ENCODE results near the gene TENM3.

The TENM3 gene

DNA sequence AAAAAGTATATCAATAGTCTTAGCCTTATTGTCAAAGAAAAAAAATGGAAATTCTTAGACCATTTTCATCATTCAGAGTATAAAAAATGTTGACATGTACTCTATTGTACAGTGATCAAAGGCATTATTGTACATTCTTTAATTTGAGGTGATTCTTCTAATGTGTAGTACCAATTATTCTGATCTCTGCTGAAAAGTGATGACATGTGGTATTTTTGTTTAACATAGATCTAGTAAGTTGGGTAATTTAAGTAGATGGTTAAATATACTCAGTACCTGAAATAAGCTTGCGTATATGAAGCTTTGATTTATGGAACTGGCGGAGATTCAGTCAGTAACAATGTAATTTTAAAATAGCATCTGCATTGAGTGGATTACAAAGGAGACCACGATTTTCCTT lies 5.1 kb downstream of the TENM3 start:
- ChIA-PET CTCF (interaction anchor here (0.6 kb wide), 1 partner anchor 196 kb away, joined by 3 read pairs; no protein-coding TSS in a partner anchor), POLR2A (ENCODE audit: low non-redundant PET) (no interaction called here)
- TF ChIP-seq, protein P1, sequence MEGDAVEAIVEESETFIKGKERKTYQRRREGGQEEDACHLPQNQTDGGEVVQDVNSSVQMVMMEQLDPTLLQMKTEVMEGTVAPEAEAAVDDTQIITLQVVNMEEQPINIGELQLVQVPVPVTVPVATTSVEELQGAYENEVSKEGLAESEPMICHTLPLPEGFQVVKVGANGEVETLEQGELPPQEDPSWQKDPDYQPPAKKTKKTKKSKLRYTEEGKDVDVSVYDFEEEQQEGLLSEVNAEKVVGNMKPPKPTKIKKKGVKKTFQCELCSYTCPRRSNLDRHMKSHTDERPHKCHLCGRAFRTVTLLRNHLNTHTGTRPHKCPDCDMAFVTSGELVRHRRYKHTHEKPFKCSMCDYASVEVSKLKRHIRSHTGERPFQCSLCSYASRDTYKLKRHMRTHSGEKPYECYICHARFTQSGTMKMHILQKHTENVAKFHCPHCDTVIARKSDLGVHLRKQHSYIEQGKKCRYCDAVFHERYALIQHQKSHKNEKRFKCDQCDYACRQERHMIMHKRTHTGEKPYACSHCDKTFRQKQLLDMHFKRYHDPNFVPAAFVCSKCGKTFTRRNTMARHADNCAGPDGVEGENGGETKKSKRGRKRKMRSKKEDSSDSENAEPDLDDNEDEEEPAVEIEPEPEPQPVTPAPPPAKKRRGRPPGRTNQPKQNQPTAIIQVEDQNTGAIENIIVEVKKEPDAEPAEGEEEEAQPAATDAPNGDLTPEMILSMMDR (conservative IDR thresholded peaks at IDR 0.05; ENCODE audit: low read depth), result no peak
- no peak overlapping the region for H3K27ac ChIP-seq
- no peak for DNase-seq (ENCODE audit: low spot score)

DNA sequence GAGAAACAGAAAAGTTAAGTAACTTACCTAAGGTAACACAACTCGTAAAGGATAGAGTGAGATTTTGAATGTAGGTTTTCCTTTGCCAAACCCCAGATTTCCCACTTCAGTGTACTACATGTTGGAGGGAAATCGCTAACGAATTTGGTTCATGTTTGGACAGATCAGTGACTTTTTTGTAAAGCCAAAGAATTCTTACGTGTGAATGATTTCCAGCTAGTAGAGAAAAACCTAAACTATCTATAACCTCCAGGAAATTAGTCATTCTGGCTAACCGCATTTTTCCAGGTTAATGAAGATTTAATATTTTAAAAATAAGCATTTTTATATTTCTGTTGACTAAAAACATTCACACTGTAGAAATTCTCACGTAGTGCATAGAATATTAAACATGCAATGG lies 7.2 kb downstream of the TENM3 start:
- peak; percentile 21 for DNase-seq (ENCODE audit: low spot score)
- TF ChIP-seq, protein P1 (conservative IDR thresholded peaks at IDR 0.05; ENCODE audit: low read depth), result no peak
- H3K27ac ChIP-seq, result peak overlapping the region; percentile 90
- ChIA-PET CTCF (no interaction called here), POLR2A (ENCODE audit: low non-redundant PET) (no interaction called here)

DNA sequence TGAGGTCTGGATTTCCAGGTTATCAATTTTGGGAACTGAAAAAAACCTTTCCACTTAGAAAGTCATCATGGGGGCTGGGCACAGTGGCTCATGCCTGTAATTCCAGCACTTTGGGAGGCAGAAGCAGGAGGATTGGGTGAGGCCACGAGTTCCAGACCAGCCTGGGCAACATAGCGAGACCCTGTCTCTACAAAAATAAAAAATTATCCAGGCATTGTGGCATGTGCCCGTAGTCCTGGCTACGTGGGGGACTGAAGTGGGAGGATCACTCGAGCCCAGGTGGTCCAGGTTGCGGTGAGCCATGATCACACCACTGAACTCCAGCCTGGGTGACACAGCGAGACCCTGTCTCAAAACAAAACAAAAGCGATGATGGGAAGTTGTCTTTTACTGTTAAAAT lies 7.9 kb downstream of the TENM3 start:
- DNase-seq (ENCODE audit: low spot score), result no peak
- ChIA-PET POLR2A (ENCODE audit: low non-redundant PET) (no interaction called here), CTCF (no interaction called here)
- TF ChIP-seq, protein P1 (conservative IDR thresholded peaks at IDR 0.05; ENCODE audit: low read depth), result no peak
- H3K27ac ChIP-seq, result peak overlapping the region; percentile 81

DNA sequence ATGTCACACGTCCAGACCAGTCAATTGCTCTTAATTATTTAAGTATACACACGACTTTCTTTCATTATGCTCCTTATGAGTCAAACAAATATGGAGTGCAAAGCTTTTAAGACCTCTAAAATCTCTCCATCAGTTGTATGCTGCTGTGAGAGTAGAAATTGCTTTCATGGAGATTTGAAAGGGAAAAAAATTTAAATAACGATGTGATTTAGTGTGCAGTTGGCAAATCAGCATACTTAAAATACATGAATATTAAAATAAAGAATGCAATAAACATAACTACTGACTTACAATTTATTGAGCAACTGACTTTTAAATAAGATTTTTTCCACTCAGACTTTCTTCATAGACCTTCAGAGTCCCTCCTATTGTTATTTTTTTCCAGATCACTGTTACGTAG lies 9.0 kb downstream of the TENM3 start:
- ChIA-PET CTCF (no interaction called here), POLR2A (ENCODE audit: low non-redundant PET) (no interaction called here)
- H3K27ac ChIP-seq, result no peak overlapping the region
- TF ChIP-seq, protein P1 (conservative IDR thresholded peaks at IDR 0.05; ENCODE audit: low read depth), result no peak
- no peak for DNase-seq (ENCODE audit: low spot score)

DNA sequence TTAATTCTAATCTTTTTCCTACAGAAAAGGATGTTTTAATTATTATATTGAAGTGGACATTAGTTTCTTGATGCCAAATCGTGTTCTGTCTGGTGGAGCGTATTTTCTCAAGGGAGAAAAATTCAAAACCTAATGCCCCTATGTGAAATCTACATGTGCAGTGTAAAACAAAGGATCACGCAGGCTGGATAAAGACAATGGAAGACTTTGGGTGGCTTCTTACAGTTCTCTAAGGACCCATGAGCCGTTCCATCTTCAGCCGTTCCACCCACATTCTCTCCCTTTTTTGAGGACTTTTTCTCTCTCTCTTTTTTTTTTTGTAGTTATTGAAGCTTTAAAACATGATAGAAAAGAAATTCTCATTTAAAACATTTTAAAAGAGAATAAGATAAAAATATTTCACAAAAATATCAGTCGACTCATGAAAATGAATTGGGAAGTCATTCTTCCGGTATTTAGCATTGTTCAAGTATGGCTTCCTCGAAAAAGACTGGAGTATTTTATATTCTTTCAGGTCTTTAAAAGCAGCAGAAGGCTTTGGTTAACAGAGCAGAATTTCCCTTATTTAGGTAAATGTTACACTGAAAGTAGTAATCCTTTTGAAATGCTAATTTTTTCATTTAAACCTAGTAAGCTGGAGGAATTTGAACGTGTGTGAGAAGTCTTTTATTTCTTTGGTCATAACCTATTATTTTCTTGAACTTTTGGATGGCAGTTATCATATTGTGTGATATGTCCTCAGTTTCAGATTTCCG lies 11.0 kb downstream of the TENM3 start:
- ChIA-PET CTCF (interaction anchor here (0.7 kb wide), 1 partner anchor 25 kb away, joined by 3 read pairs; no protein-coding TSS in a partner anchor), POLR2A (ENCODE audit: low non-redundant PET) (interaction anchor here (0.6 kb wide), 1 partner anchor 154 kb away, joined by 3 read pairs; no protein-coding TSS in a partner anchor)
- TF ChIP-seq, protein P1 (conservative IDR thresholded peaks at IDR 0.05; ENCODE audit: low read depth), result no peak
- DNase-seq (ENCODE audit: low spot score), result no peak
- H3K27ac ChIP-seq, result no peak overlapping the region

DNA sequence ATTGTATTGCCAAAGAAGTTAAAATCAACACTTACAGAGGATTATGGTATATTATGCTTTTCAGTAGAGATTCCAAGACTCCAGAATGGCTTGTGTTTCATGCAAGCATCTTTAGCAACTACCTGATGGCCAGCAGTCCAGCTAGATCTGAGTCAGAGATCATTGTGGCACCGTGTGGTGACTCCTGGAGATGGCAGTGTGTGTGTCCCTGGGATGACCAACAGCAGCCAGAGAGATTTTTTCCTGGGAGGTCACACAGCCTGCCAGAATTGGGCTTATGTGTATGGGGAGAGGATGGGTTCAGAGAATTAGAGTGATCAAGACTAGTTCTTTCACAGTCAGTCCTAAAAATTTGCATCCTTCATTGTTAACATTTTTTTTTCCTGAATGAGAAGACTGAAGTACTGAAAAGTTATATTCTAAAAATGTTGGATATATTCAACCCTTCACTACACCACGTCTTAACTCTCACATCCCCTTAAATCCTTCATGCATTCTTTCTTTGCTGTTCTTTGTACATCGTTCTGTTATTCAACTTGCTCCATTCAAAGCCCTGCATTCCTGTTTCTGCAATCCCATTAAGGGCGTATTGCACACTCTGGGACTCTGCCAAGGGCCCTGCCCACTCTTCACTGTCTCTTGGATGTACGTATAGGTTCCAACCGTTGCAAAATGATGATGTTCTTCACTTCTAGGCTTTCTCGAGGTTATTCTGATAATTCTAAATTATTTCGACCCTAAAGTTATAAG lies 12.4 kb downstream of the TENM3 start:
- TF ChIP-seq, protein P1 (conservative IDR thresholded peaks at IDR 0.05; ENCODE audit: low read depth), result no peak
- H3K27ac ChIP-seq, result no peak overlapping the region
- DNase-seq (ENCODE audit: low spot score), result no peak
- POLR2A ChIA-PET (ENCODE audit: low non-redundant PET), result no interaction called here
- CTCF ChIA-PET, result no interaction called here

All from RWPE1 (cell line).